Stimulated activated CD8-positive, alpha-beta memory T cell treated with anti-CD3 and anti-CD28 coated beads, Interleukin-2, amount 100 ng/mL, for 48 hours (primary cell): Measurements from ENCODE around the gene PPRC1.
A peak's percentile ranks its signal among the peaks of the same experiment; 100 is the strongest.

Experiments used
- DNase-seq, 2 donors: peaks; one replicate each; pipeline ENCODE4 v3.0.0-alpha.2; 2020; ENCODE audit warnings: low read depth in 2 of 2

Gene PPRC1

GRCh38 chr10:102146971-102147428 is 14.2 kb downstream of the PPRC1 start:
- no peak for DNase-seq

DNA sequence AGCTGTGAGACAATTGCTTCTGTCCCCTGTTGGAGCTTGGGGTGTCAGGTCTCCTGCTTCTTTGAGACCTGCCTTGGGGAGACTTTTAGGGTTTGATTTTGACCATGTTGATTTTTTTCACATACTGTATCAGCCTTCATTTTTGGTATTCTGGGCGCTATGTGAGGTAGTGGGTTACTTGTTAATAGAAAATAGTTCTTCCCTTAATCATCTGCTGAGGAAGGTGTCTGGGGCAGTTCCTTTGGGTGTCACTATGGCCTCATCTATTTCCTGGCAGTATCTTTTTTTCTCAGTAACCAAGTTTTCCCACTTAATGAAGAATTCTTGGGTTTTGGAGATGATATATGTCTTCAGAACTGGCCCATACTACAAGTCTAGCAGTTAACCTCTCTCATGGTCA is 14.7 kb downstream of the PPRC1 start:
- DNase-seq: no peak

- DNase-seq: no peak
These were observed 15.4 kb downstream of the PPRC1 start for GRCh38 chr10:102148275-102148674.

GRCh38 chr10:102150970-102151773 is 18.3 kb downstream of the PPRC1 start:
- DNase-seq: no peak

DNA sequence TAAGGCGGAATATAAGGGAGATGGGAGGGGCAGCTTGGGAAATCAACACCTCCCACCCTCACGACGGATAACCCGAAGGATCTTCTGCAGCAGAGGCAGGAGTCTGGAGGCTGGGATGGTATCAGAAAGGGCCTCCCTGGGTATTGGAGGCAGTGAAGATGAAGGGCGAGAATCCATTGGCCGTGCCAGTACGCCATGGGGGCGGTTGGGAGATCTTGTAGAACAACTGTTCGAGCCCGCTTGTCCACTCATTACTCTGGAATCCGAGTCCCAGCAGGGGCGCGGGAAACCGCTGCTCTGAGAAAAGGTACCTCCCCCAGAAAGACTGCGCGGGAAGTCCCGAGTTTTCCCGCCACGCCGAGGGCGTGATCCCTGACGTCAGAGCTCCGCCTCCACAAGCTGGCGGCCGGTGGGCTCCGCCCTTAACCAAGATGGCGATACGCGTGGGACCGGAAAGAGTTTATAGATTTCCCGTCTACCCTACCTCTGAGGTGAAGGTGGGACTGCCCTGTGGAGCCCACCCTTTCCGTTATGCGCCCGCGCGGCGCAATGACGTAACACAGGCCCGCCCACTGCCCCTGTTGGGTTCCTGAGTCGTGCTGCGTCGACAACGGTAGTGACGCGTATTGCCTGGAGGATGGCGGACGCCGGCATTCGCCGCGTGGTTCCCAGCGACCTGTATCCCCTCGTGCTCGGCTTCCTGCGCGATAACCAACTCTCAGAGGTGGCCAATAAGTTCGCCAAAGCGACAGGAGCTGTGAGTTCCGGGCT is 19.1 kb downstream of the PPRC1 start, which contains the start of gene NOLC1:
Gene NOLC1, plus strand, starts transcription at position 616 of the 771 bp plus-strand sequence. Its CDS starts 22 bp downstream, at position 638.
- DNase-seq: peak; percentile 99 to 100

GRCh38 chr10:102152545-102152890 is 19.7 kb downstream of the PPRC1 start:
- peak; percentile 20 to 32 for DNase-seq

- DNase-seq: no peak
These were observed 20.3 kb downstream of the PPRC1 start for GRCh38 chr10:102153093-102153620.

DNA sequence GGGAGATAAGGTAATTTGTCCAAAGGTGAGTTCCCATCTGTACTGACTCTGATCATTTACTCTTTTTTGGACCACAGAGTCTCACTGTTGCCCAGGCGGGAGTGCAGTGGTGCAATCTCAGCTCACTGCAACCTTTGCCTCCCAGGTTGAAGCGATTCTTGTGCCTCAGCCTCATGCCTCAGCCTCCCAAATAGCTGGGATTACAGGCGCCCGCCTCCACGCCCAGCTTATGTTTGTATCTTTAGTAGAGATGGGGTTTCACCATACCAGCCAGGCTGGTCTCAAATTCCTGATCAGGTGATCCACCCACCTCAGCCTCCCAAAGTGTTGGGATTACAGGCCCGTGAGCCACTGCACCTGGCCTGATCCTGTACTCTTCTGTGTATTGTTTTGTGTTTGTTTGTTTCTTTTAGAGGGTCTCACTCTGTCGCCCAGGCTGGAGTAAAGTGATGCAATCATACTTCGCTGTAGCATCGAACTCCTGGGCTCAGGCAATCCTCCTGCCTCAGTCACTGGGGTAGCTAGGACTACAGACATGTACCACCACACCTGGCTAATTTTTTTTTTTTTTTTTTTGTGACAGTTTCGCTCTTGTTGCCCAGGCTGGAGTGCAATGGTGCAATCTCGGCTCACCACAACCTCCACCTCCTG is 21.8 kb downstream of the PPRC1 start:
- no peak for DNase-seq

GRCh38 chr10:102157224-102157623 is 24.4 kb downstream of the PPRC1 start:
- no peak for DNase-seq

- DNase-seq: no peak
These were observed 26.3 kb downstream of the PPRC1 start for GRCh38 chr10:102159051-102159597.

DNA sequence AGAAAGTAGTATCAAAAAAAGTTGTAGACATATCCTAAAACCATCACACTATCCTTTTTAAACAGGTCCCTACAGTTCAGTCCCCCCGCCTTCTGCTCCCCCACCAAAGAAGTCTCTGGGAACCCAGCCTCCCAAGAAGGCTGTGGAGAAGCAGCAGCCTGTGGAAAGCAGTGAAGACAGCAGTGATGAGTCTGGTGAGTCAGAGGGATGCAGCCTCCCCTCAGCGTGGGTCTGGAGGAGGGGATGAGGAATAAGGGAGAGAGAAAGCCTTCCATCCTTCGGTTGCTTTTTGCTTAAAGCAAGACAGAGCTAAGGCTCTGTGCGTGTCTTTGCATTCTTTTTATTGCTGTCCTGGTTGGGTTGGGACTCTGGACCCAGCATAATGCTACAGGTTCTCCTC is 27.0 kb downstream of the PPRC1 start:
- DNase-seq: no peak

DNA sequence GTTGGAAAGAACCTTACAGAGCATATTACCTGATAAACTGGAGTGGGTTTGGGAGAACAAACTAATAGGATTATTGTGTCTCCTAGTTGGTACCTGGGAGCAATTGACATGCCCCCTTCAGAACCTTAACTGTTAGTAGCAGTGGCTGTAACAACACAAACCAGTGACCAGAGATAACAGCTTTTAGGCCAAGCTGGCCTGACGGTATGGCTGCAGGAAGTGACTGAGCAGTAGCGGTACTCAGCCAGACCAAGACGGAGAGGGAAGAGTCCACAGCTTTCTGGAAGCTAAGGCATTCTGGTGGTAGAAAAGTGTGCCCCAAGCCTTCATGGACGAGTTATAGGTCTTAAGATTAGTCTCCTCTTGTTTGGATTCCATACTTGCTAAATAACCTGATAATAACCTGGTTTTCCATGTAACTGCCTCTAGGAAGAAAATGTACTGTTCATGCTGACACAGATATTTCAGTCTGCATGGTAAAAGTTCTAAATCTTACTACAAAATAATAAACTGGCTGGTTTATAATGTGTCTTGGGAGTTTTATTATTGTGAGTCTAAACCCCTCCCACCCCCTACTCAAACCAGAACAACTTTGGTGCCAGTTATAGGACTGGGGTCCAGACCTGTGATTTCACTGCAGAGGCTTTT is 30.6 kb downstream of the PPRC1 start:
- no peak for DNase-seq

GRCh38 chr10:102167861-102168260 is 35.0 kb downstream of the PPRC1 start:
- DNase-seq: no peak

GRCh38 chr10:102170602-102171001 is 37.8 kb downstream of the PPRC1 start:
- DNase-seq: no peak

- no peak for DNase-seq
These were observed 39.4 kb downstream of the PPRC1 start for GRCh38 chr10:102172288-102172687.

- DNase-seq: no peak
These were observed 42.6 kb downstream of the PPRC1 start for GRCh38 chr10:102175415-102175814.

GRCh38 chr10:102184606-102185005 is 51.8 kb downstream of the PPRC1 start:
- DNase-seq: no peak

DNA sequence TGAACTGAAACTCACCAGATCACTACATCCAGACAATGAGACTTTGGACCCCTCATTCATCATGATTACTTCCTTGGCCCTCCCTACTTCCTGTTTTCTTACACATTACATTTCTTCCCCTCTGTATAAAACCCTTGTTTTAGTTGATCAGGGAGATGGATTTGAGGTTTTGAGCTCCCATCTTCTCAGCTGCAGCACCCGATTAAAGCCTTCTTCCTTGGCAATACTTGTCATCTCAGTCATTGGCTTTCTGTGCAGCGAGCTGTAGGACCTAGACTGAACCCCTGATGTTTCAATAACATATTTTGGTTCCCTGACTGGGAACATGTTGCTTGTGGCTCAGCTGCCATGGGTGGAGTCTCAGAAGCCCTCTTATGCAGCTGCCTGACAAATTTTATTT is 52.4 kb downstream of the PPRC1 start:
- DNase-seq: no peak

DNA sequence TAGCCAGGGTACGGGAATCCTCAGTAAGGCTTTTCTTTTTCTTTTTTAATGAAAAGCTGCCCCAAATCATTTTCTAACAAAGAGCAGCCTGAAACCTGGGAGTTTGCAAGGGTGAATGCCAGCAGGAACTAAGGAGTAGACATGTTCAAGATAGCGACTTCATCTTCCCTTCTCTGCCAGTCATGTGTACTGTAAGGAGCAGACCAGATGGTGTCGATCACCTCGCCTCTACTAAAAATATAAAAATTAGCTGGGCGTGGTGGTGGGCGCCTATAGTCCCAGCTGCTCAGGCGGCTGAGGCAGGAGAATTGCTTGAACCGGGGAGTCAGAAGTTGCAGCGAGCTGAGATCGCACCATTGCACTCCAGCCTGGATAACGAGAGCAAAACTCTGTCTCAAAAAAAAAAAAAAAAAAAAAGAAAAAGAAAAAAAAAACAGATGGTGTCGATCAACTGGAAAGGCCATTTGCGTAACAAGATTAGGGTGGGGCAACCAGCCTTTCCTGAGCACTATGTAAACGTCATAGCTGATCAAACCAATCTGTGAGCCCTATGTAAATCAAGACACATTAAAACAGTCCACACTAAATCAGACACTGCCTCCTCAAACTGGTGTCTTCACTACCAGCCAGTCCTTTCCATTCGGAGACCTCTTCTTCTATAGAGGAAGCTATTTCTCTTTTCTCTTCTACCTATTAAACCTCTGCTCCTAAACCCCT is 53.1 kb downstream of the PPRC1 start:
- no peak for DNase-seq

DNA sequence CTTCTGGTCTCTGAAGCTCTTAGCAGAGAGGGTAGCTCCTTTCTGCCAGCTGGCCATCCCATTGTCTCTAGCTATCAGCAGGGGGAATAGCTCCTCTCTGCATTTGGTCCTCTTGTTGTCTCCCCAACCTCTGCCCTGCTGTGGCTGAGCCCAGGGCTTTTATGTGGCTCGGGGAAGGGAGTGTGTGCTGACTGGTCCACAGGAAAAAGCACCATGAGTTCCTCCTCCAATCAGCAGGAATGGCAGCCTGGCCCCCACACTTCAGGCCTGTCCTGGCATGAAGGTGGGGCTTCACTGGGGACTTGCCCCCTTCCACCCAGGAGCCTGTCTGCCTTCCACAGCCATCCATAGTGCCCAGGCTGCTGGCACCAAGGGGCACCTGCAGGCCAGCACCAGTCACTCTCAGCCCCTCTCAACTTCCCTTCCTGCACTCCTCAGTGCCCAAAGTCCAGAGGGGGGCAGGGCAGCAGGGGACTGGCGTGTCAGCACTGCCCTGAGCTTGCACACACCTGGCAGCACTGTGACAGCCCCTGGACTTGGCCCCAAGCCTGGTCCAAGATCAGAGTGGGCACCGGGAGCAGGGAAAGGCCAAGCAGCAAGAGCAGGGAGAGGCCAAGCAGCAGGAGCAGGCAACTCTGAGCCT is 55.6 kb downstream of the PPRC1 start:
- DNase-seq: no peak
